ENCODE measurements around the gene HIGD1C.

DNA sequence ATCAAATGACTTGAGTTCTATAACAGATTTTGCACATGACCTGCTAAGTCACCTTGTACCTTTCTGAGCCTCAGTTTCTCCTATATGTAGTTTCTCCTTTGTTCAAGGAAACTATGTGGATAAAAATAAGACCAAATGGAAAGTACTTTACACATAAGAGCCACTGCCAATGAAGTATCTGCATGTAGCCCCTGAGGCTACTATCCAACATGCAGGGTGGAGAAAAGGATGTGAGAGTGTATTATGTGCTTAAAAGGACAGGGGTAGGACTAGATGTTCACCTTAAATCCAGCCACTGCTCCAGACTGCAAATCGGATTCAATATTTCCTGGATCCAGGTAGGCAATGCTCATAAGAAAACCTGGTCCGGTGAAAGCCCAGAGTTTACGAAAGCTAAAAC lies 52.7 kb downstream of the HIGD1C start:
- TF ChIP-seq POLR2A (IDR thresholded peaks at IDR 0.05; ENCODE audit: low read depth, low read length) (no peak), SPI1 (IDR thresholded peaks at IDR 0.05; ENCODE audit: low read depth, low read length) (no peak), TAF1 (IDR thresholded peaks at IDR 0.05; ENCODE audit: low read depth, low read length) (no peak), POLR2AphosphoS5 (IDR thresholded peaks at IDR 0.05; ENCODE audit: low read depth, low read length) (no peak)

Data from GM12891 (cell line).